Adrenal gland (tissue), 5 donors: Measurements from ENCODE around the gene MAD2L1BP.

ENCODE experiments used
- CTCF ChIP-seq, 6 experiments: fragments of 450-650 bp in 4 of 6; fragments of 200-600 bp in 2 of 6; sonication (generic) in 1 of 6; IDR thresholded peaks; 1 replicate in 5 of 6; 2 replicates in 1 of 6; pipeline versions ENCODE4 v1.5.1 to v1.8.0; 2016 to 2021; ENCODE audit warnings: antibody characterized with exemption in 6 of 6, mild to moderate bottlenecking in 2 of 6, moderate library complexity in 1 of 6
- POLR2A ChIP-seq, 2 donors: fragments of 450-650 bp; IDR thresholded peaks; one replicate each; pipeline ENCODE4 v1.6.1; 2017; ENCODE audit warnings: antibody characterized with exemption in 2 of 2, mild to moderate bottlenecking in 2 of 2, moderate library complexity in 1 of 2
- donor health status: DM: no; HTN: no; CAD: no.

- TF ChIP-seq CTCF (IDR thresholded peaks at IDR 0.05): no peak
- TF ChIP-seq POLR2A (IDR thresholded peaks at IDR 0.05): no peak
Observed at GRCh38 chr6:43681303-43681702, 45.7 kb downstream of the MAD2L1BP start.
